Neuronal stem cell (in vitro differentiated cells): ENCODE measurements around the gene CNTNAP2.

Experiments used
- DNase-seq: peaks from one replicate; pipeline ENCODE4 v3.0.0-alpha.2; 2013; ENCODE audit warnings: low spot score
- H2AFZ ChIP-seq: one replicate; pipeline ENCODE4 v1.6.1; 2013; ENCODE audit warnings: mild to moderate bottlenecking, low read length, inconsistent platforms
- H2AK5ac ChIP-seq: 2 replicates; pipeline ENCODE4 v1.6.1; 2013; ENCODE audit warnings: low read depth, mild to moderate bottlenecking, inconsistent platforms, low read length, moderate library complexity, mixed read lengths
- H2BK120ac ChIP-seq: 2 replicates; pipeline ENCODE4 v1.6.1; 2013; ENCODE audit warnings: low read depth, mild to moderate bottlenecking, inconsistent platforms, low read length, moderate library complexity, mixed read lengths
- H2BK12ac ChIP-seq: one replicate; pipeline ENCODE4 v1.6.1; 2013; ENCODE audit warnings: low read length, inconsistent platforms
- H2BK15ac ChIP-seq: 2 replicates; pipeline ENCODE4 v1.6.1; 2013; ENCODE audit warnings: mild to moderate bottlenecking, low read length, inconsistent platforms, mixed read lengths
- H2BK5ac ChIP-seq: one replicate; pipeline ENCODE4 v1.6.1; 2013; ENCODE audit warnings: inconsistent platforms, mild to moderate bottlenecking, low read length, moderate library complexity
- H3K14ac ChIP-seq: one replicate; pipeline ENCODE4 v1.6.1; 2013; ENCODE audit warnings: low read length, inconsistent platforms
- H3K18ac ChIP-seq: 2 replicates; pipeline ENCODE4 v1.6.1; 2013; ENCODE audit warnings: low read length, inconsistent platforms
- H3K23ac ChIP-seq: 2 replicates; pipeline ENCODE4 v1.6.1; 2013; ENCODE audit warnings: low read depth, mild to moderate bottlenecking, mixed read lengths, low read length, inconsistent platforms; ENCODE audit not compliant: poor library complexity
- H3K27ac ChIP-seq: replicated peaks from 3 replicates; pipeline ENCODE4 v1.5.1; 2013; ENCODE audit warnings: low read length, inconsistent platforms
- H3K27me3 ChIP-seq, 3 experiments: 2 replicates each; pipeline ENCODE4 v1.6.1; 2013; ENCODE audit warnings: low read length in 3 of 3, mild to moderate bottlenecking in 2 of 3, inconsistent platforms in 1 of 3, low read depth in 1 of 3, mixed read lengths in 1 of 3, moderate library complexity in 1 of 3; ENCODE audit not compliant: control insufficient read depth in 3 of 3, insufficient read depth in 3 of 3
- H3K36me3 ChIP-seq, 2 donors: replicated peaks in 1 of 2; 2 replicates each; pipeline ENCODE4 v1.6.1; 2013; ENCODE audit warnings: low read length in 2 of 2; ENCODE audit not compliant: control insufficient read depth in 2 of 2, insufficient read depth in 2 of 2
- H3K4ac ChIP-seq: 2 replicates; pipeline ENCODE4 v1.6.1; 2013; ENCODE audit warnings: inconsistent platforms, mild to moderate bottlenecking, low read length, moderate library complexity
- H3K4me1 ChIP-seq, 2 donors: 1 replicate in 1 of 2; 2 replicates in 1 of 2; pipeline ENCODE4 v1.6.1; 2013; ENCODE audit warnings: low read length in 2 of 2, low read depth in 1 of 2; ENCODE audit not compliant: control insufficient read depth in 2 of 2, insufficient read depth in 1 of 2
- H3K4me2 ChIP-seq: one replicate; pipeline ENCODE4 v1.6.1; 2013; ENCODE audit warnings: mild to moderate bottlenecking, low read length, inconsistent platforms; ENCODE audit not compliant: insufficient read depth, poor library complexity, severe bottlenecking
- H3K4me3 ChIP-seq, 2 donors: 2 replicates each; pipeline ENCODE4 v1.5.1; 2013; ENCODE audit warnings: low read length in 2 of 2, mild to moderate bottlenecking in 2 of 2, inconsistent platforms in 1 of 2, moderate library complexity in 1 of 2
- H3K79me1 ChIP-seq: one replicate; pipeline ENCODE4 v1.6.1; 2013; ENCODE audit warnings: low read depth, mild to moderate bottlenecking, inconsistent platforms, low read length, moderate library complexity
- H3K9ac ChIP-seq: one replicate; pipeline ENCODE4 v1.6.1; 2013; ENCODE audit warnings: mild to moderate bottlenecking, low read depth, low read length, inconsistent platforms; ENCODE audit not compliant: poor library complexity
- H3K9me3 ChIP-seq, 2 donors: replicated peaks in 1 of 2; 2 replicates each; pipeline versions ENCODE3 to v1.6.1; 2013; ENCODE audit warnings: low read length in 2 of 2, mild to moderate bottlenecking in 2 of 2, inconsistent platforms in 1 of 2, low read depth in 1 of 2, mixed read lengths in 1 of 2, moderate library complexity in 1 of 2; ENCODE audit not compliant: control insufficient read depth in 2 of 2, insufficient read depth in 1 of 2
- H4K8ac ChIP-seq: one replicate; pipeline ENCODE4 v1.6.1; 2013; ENCODE audit warnings: low read depth, mild to moderate bottlenecking, inconsistent platforms, low read length, moderate library complexity
- H4K91ac ChIP-seq: one replicate; pipeline ENCODE4 v1.6.1; 2013; ENCODE audit warnings: low read length, low read depth, mild to moderate bottlenecking, inconsistent platforms; ENCODE audit not compliant: poor library complexity
- WGBS, 2 donors: extraction: QIAGEN DNeasy Blood & Tissue Kit; methylation state at CpG; one replicate each; pipeline ENCODE4 v1.1.7; 2013; ENCODE audit warnings: missing lambda C conversion rate in 2 of 2, mixed read lengths in 1 of 2; ENCODE audit not compliant: insufficient read length in 2 of 2, insufficient replicate concordance in 1 of 2; ENCODE audit errors: extremely low coverage in 2 of 2; 5-methylcytosine and 5-hydroxymethylcytosine counted together

CNTNAP2 gene

DNA sequence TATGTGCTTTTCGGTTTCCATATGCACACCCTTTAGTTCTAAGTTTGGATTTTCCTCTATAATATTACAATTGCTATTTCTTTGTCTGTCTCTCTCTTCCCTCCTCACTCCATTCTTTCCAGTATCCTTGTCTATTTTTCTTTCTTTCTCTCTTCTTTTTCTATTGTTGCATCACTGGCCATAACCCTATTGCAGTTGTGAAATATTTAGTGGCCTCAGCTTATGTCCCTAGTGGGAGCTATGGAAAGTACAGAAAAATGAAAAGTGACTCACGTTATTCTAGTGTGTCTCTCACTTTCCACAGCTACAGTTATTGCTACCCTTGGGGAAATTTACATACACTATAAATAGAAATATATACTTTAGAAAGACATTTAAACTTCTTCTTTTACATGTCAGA lies 59.1 kb downstream of the CNTNAP2 start:
- Histone ChIP-seq H2BK5ac (no peak overlapping the region), H2AK5ac (no peak overlapping the region), H3K4me1 (peaks cover 2% of the 10 kb centered on the region in 2 donors), H2BK12ac (no peak overlapping the region), H2BK15ac (no peak overlapping the region), H3K36me3 (no peaks in the 10 kb centered on the region), H3K14ac (no peak overlapping the region), H3K9me3 (no peaks in the 10 kb centered on the region), H2BK120ac (no peak overlapping the region), H4K91ac (no peak overlapping the region), H4K8ac (no peak overlapping the region), H3K9ac (no peak overlapping the region), H3K27me3 (no peaks in the 10 kb centered on the region), H3K23ac (no peak overlapping the region), H3K4me3 (no peak overlapping the region), H3K79me1 (no peaks in the 10 kb centered on the region), H2AFZ (no peak overlapping the region), H3K4ac (no peak overlapping the region), H3K4me2 (no peak overlapping the region), H3K18ac (no peak overlapping the region), H3K27ac (no peak overlapping the region)
- no peak for DNase-seq
- WGBS, 2 donors: no CpG with 5 or more reads among the region's 2 CpGs

DNA sequence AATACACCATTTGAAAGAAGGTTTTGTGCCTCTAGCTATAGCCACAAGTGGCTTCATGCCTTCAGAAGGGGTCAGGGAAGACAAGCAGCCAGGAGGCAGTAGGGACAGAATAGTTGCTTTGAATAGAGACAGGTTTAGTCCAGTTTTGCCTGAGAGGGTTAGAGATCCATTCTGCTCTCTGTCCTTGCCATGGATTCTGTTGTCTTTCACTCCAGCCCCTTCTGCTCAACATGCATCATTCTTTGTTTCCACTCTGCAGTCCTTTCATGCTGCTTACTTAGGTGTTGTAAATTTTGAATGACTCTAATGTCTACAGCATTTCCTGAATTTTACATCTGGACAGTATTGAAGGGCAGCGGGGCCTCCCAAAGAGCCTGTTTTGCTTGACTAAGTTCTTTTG lies 60.3 kb downstream of the CNTNAP2 start:
- no peak overlapping the region for H4K8ac ChIP-seq
- no peak overlapping the region for H3K9ac ChIP-seq
- H3K36me3 ChIP-seq: no peaks in the 10 kb centered on the region
- H2BK12ac ChIP-seq: no peak overlapping the region
- H3K9me3 ChIP-seq: no peaks in the 10 kb centered on the region
- H2AK5ac ChIP-seq: no peak overlapping the region
- no peak overlapping the region for H3K18ac ChIP-seq
- H3K27me3 ChIP-seq: no peaks in the 10 kb centered on the region
- no peak overlapping the region for H2BK120ac ChIP-seq
- H3K23ac ChIP-seq: no peak overlapping the region
- H3K79me1 ChIP-seq: no peaks in the 10 kb centered on the region
- H3K4ac ChIP-seq: no peak overlapping the region
- H3K14ac ChIP-seq: no peak overlapping the region
- peak overlapping the region; percentile 54 for H2AFZ ChIP-seq
- H4K91ac ChIP-seq: no peak overlapping the region
- no peak overlapping the region for H3K4me3 ChIP-seq
- peaks cover 2% of the 10 kb centered on the region in 2 donors for H3K4me1 ChIP-seq
- no peak overlapping the region for H3K4me2 ChIP-seq
- H2BK5ac ChIP-seq: no peak overlapping the region
- H3K27ac ChIP-seq: no peak overlapping the region
- no peak overlapping the region for H2BK15ac ChIP-seq
- WGBS, 2 donors: no CpG with 5 or more reads among the region's 1 CpG
- DNase-seq: peak; percentile 26

- H3K27me3 ChIP-seq: no peaks in the 10 kb centered on the region
- H2BK15ac ChIP-seq: no peak overlapping the region
- no peak overlapping the region for H3K4me3 ChIP-seq
- H4K91ac ChIP-seq: no peak overlapping the region
- H3K9me3 ChIP-seq: no peaks in the 10 kb centered on the region
- peaks cover 2% of the 10 kb centered on the region in 2 donors for H3K4me1 ChIP-seq
- no peak overlapping the region for H3K14ac ChIP-seq
- no peak overlapping the region for H2BK120ac ChIP-seq
- H3K4me2 ChIP-seq: no peak overlapping the region
- H3K18ac ChIP-seq: no peak overlapping the region
- no peak overlapping the region for H2BK5ac ChIP-seq
- WGBS, 2 donors: no CpG with 5 or more reads among the region's 2 CpGs
- H2AK5ac ChIP-seq: no peak overlapping the region
- DNase-seq: no peak
- no peak overlapping the region for H3K23ac ChIP-seq
- no peaks in the 10 kb centered on the region for H3K79me1 ChIP-seq
- no peak overlapping the region for H3K27ac ChIP-seq
- no peak overlapping the region for H3K9ac ChIP-seq
- H2AFZ ChIP-seq: peak overlapping the region; percentile 54
- H4K8ac ChIP-seq: no peak overlapping the region
- H3K36me3 ChIP-seq: no peaks in the 10 kb centered on the region
- H2BK12ac ChIP-seq: no peak overlapping the region
- no peak overlapping the region for H3K4ac ChIP-seq
Observed at GRCh38 chr7:146177301-146177700, 60.7 kb downstream of the CNTNAP2 start.

- Histone ChIP-seq H2AFZ (no peak overlapping the region), H3K9me3 (no peaks in the 10 kb centered on the region), H2BK5ac (no peak overlapping the region), H3K18ac (no peak overlapping the region), H3K14ac (no peak overlapping the region), H2AK5ac (no peak overlapping the region), H3K79me1 (no peaks in the 10 kb centered on the region), H3K4me3 (no peak overlapping the region), H3K36me3 (no peaks in the 10 kb centered on the region), H3K27ac (no peak overlapping the region), H3K27me3 (no peaks in the 10 kb centered on the region), H3K4me2 (no peak overlapping the region), H3K23ac (no peak overlapping the region), H2BK120ac (no peak overlapping the region), H3K4ac (no peak overlapping the region), H4K8ac (no peak overlapping the region), H2BK12ac (no peak overlapping the region), H4K91ac (no peak overlapping the region), H3K4me1 (no peaks in the 10 kb centered on the region), H3K9ac (no peak overlapping the region), H2BK15ac (no peak overlapping the region)
- WGBS, 2 donors: no CpG with 5 or more reads among the region's 2 CpGs
- DNase-seq: no peak
Observed at GRCh38 chr7:146185844-146186243, 69.2 kb downstream of the CNTNAP2 start.
